SK-N-SH treated with all-trans-retinoic acid at 6 μM for 48 hours (cell line): Measurements from ENCODE around the gene FLT1.

ENCODE experiments used
- ATAC-seq: fragments of 200-7000 bp; cut with Tn5 transposase; 3 replicates; pipeline ENCODE4 v1.9.1; 2020; ENCODE audit warnings: mild to moderate bottlenecking, moderate library complexity
- ARNTL ChIP-seq: fragments of 450-650 bp; formaldehyde crosslinking; IDR thresholded peaks from 2 replicates; pipeline ENCODE4 v1.5.0; 2020; ENCODE audit warnings: low read depth, mild to moderate bottlenecking, moderate library complexity, borderline replicate concordance
- BACH2 ChIP-seq: fragments of 250-450 bp; sonication (Bioruptor Pico); IDR thresholded peaks from 2 replicates; pipeline ENCODE4 v1.9.0; 2021; ENCODE audit warnings: mild to moderate bottlenecking, borderline replicate concordance
- CSDC2 ChIP-seq: fragments of 250-450 bp; sonication (Bioruptor Pico); IDR thresholded peaks from 2 replicates; pipeline ENCODE4 v1.5.0; 2020; ENCODE audit warnings: mild to moderate bottlenecking, moderate library complexity
- ESRRG ChIP-seq: fragments of 250-450 bp; sonication (Bioruptor Pico); IDR thresholded peaks from 2 replicates; pipeline ENCODE4 v1.6.1; 2021; ENCODE audit warnings: mild to moderate bottlenecking
- GLIS3 ChIP-seq: fragments of 250-450 bp; sonication (Bioruptor Pico); IDR thresholded peaks from 2 replicates; pipeline ENCODE4 v1.5.0; 2020; ENCODE audit warnings: mild to moderate bottlenecking, moderate library complexity
- ISL1 ChIP-seq: fragments of 250-450 bp; sonication (Bioruptor Pico); IDR thresholded peaks from 2 replicates; pipeline ENCODE4 v2.1.2; 2022; ENCODE audit warnings: mild to moderate bottlenecking, moderate library complexity
- OSR1 ChIP-seq: fragments of 250-450 bp; sonication (Bioruptor Pico); IDR thresholded peaks from 2 replicates; pipeline ENCODE4 v1.8.0; 2022; ENCODE audit warnings: moderate library complexity, mild to moderate bottlenecking, inconsistent platforms
- PPARA ChIP-seq: fragments of 250-450 bp; sonication (Bioruptor Pico); IDR thresholded peaks from 2 replicates; pipeline ENCODE4 v1.5.0; 2020; ENCODE audit warnings: mild to moderate bottlenecking, borderline replicate concordance
- RARB ChIP-seq: fragments of 250-450 bp; sonication (Bioruptor Pico); IDR thresholded peaks from 2 replicates; pipeline ENCODE4 v1.8.0; 2021; ENCODE audit warnings: mild to moderate bottlenecking, moderate library complexity
- TCF4 ChIP-seq: fragments of 250-450 bp; sonication (Bioruptor Pico); IDR thresholded peaks from 2 replicates; pipeline ENCODE4 v1.8.0; 2021; ENCODE audit warnings: mild to moderate bottlenecking, moderate library complexity, borderline replicate concordance
- TOX ChIP-seq: fragments of 250-450 bp; sonication (Bioruptor Pico); IDR thresholded peaks from 2 replicates; pipeline ENCODE4 v1.8.0; 2021; ENCODE audit warnings: mild to moderate bottlenecking, moderate library complexity, borderline replicate concordance
- ZC3H10 ChIP-seq: fragments of 250-450 bp; sonication (Bioruptor Pico); IDR thresholded peaks from 2 replicates; pipeline ENCODE4 v1.5.1; 2021; ENCODE audit warnings: mild to moderate bottlenecking, moderate library complexity
- ZFP3 ChIP-seq: fragments of 250-450 bp; sonication (Bioruptor Pico); IDR thresholded peaks from 2 replicates; pipeline ENCODE4 v1.5.0; 2020; ENCODE audit warnings: mild to moderate bottlenecking, moderate library complexity
- ZFP30 ChIP-seq: fragments of 450-650 bp; formaldehyde crosslinking; IDR thresholded peaks from 2 replicates; pipeline ENCODE4 v1.5.0; 2022; ENCODE audit warnings: mild to moderate bottlenecking, moderate library complexity
- ZNF565 ChIP-seq: fragments of 450-650 bp; formaldehyde crosslinking; conservative IDR thresholded peaks from 2 replicates; pipeline ENCODE4 v1.5.0; 2020; ENCODE audit warnings: low read depth, mild to moderate bottlenecking, moderate library complexity
- ZNF70 ChIP-seq: fragments of 450-650 bp; formaldehyde crosslinking; IDR thresholded peaks from 2 replicates; pipeline ENCODE4 v1.5.0; 2020; ENCODE audit warnings: mild to moderate bottlenecking, moderate library complexity
- ZNF8 ChIP-seq: fragments of 450-650 bp; formaldehyde crosslinking; IDR thresholded peaks from 2 replicates; pipeline ENCODE4 v1.5.0; 2020; ENCODE audit warnings: mild to moderate bottlenecking, moderate library complexity
- TF ChIP-seq, protein P1 (sequence below): fragments of 250-450 bp; sonication (Bioruptor Pico); IDR thresholded peaks from 2 replicates; pipeline ENCODE4 v1.5.1; 2021; ENCODE audit warnings: mild to moderate bottlenecking, moderate library complexity
- TF ChIP-seq, protein P2 (sequence below): fragments of 250-450 bp; sonication (Bioruptor Pico); IDR thresholded peaks from 2 replicates; pipeline ENCODE4 v1.8.0; 2020; ENCODE audit warnings: mild to moderate bottlenecking, moderate library complexity, borderline replicate concordance
- TF ChIP-seq, protein P3 (sequence below): fragments of 250-450 bp; sonication (Bioruptor Pico); IDR thresholded peaks from 2 replicates; pipeline ENCODE4 v1.8.0; 2021; ENCODE audit warnings: low read depth, mild to moderate bottlenecking, moderate library complexity, borderline replicate concordance
- TF ChIP-seq, protein P4 (sequence below): fragments of 250-450 bp; sonication (Bioruptor Pico); IDR thresholded peaks from 2 replicates; pipeline ENCODE4 v1.5.0; 2020; ENCODE audit warnings: mild to moderate bottlenecking, moderate library complexity
- TF ChIP-seq, protein P5 (sequence below): fragments of 250-450 bp; sonication (Bioruptor Pico); IDR thresholded peaks from 2 replicates; pipeline ENCODE4 v1.5.1; 2020; ENCODE audit warnings: low read depth, mild to moderate bottlenecking, moderate library complexity

Gene FLT1

DNA sequence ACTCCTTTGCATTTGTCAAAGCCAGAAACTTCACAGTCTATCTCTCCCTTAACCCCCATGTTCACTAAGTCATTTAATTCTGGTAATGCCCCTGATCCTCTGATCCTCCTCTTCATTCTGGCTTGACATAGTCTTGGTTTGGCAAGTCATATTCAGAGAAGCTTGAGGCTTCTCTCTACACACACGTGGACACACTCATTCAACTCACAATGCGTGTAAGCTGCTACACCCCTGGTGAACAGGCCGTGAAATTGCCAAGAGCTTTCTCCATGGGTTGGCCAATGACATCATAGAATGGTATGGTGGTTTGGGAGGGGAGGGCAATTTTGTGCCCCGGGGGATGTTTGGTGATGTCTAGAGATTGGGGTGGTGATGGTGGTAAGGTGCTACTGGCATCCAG lies 47.9 kb upstream of the FLT1 start:
- no peak for ATAC-seq
- no peak for TF ChIP-seq PPARA (CRISPR knock-in tag)
- TF ChIP-seq ZNF8 (CRISPR knock-in tag) = no peak
- TF ChIP-seq, protein P1, sequence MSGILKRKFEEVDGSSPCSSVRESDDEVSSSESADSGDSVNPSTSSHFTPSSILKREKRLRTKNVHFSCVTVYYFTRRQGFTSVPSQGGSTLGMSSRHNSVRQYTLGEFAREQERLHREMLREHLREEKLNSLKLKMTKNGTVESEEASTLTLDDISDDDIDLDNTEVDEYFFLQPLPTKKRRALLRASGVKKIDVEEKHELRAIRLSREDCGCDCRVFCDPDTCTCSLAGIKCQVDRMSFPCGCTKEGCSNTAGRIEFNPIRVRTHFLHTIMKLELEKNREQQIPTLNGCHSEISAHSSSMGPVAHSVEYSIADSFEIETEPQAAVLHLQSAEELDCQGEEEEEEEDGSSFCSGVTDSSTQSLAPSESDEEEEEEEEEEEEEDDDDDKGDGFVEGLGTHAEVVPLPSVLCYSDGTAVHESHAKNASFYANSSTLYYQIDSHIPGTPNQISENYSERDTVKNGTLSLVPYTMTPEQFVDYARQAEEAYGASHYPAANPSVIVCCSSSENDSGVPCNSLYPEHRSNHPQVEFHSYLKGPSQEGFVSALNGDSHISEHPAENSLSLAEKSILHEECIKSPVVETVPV = no peak
- no peak for TF ChIP-seq ISL1
- TF ChIP-seq, protein P2, sequence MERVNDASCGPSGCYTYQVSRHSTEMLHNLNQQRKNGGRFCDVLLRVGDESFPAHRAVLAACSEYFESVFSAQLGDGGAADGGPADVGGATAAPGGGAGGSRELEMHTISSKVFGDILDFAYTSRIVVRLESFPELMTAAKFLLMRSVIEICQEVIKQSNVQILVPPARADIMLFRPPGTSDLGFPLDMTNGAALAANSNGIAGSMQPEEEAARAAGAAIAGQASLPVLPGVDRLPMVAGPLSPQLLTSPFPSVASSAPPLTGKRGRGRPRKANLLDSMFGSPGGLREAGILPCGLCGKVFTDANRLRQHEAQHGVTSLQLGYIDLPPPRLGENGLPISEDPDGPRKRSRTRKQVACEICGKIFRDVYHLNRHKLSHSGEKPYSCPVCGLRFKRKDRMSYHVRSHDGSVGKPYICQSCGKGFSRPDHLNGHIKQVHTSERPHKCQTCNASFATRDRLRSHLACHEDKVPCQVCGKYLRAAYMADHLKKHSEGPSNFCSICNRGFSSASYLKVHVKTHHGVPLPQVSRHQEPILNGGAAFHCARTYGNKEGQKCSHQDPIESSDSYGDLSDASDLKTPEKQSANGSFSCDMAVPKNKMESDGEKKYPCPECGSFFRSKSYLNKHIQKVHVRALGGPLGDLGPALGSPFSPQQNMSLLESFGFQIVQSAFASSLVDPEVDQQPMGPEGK (CRISPR knock-in tag) = no peak
- no peak for TF ChIP-seq ZFP30
- no peak for TF ChIP-seq ESRRG (CRISPR knock-in tag)
- TF ChIP-seq ZNF70 (CRISPR knock-in tag) = no peak
- no peak for TF ChIP-seq ZNF565
- TF ChIP-seq, protein P3, sequence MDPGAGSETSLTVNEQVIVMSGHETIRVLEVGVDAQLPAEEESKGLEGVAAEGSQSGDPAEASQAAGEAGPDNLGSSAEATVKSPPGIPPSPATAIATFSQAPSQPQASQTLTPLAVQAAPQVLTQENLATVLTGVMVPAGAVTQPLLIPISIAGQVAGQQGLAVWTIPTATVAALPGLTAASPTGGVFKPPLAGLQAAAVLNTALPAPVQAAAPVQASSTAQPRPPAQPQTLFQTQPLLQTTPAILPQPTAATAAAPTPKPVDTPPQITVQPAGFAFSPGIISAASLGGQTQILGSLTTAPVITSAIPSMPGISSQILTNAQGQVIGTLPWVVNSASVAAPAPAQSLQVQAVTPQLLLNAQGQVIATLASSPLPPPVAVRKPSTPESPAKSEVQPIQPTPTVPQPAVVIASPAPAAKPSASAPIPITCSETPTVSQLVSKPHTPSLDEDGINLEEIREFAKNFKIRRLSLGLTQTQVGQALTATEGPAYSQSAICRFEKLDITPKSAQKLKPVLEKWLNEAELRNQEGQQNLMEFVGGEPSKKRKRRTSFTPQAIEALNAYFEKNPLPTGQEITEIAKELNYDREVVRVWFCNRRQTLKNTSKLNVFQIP (CRISPR knock-in tag) = no peak
- no peak for TF ChIP-seq RARB (CRISPR knock-in tag)
- TF ChIP-seq GLIS3 = no peak
- no peak for TF ChIP-seq OSR1 (CRISPR knock-in tag)
- TF ChIP-seq, protein P4, sequence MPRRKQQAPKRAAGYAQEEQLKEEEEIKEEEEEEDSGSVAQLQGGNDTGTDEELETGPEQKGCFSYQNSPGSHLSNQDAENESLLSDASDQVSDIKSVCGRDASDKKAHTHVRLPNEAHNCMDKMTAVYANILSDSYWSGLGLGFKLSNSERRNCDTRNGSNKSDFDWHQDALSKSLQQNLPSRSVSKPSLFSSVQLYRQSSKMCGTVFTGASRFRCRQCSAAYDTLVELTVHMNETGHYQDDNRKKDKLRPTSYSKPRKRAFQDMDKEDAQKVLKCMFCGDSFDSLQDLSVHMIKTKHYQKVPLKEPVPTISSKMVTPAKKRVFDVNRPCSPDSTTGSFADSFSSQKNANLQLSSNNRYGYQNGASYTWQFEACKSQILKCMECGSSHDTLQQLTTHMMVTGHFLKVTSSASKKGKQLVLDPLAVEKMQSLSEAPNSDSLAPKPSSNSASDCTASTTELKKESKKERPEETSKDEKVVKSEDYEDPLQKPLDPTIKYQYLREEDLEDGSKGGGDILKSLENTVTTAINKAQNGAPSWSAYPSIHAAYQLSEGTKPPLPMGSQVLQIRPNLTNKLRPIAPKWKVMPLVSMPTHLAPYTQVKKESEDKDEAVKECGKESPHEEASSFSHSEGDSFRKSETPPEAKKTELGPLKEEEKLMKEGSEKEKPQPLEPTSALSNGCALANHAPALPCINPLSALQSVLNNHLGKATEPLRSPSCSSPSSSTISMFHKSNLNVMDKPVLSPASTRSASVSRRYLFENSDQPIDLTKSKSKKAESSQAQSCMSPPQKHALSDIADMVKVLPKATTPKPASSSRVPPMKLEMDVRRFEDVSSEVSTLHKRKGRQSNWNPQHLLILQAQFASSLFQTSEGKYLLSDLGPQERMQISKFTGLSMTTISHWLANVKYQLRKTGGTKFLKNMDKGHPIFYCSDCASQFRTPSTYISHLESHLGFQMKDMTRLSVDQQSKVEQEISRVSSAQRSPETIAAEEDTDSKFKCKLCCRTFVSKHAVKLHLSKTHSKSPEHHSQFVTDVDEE (CRISPR knock-in tag) = no peak
- TF ChIP-seq BACH2 (CRISPR knock-in tag) = no peak
- TF ChIP-seq CSDC2 = no peak
- TF ChIP-seq ZC3H10 (CRISPR knock-in tag) = no peak
- TF ChIP-seq TCF4 (CRISPR knock-in tag) = no peak
- no peak for TF ChIP-seq TOX

DNA sequence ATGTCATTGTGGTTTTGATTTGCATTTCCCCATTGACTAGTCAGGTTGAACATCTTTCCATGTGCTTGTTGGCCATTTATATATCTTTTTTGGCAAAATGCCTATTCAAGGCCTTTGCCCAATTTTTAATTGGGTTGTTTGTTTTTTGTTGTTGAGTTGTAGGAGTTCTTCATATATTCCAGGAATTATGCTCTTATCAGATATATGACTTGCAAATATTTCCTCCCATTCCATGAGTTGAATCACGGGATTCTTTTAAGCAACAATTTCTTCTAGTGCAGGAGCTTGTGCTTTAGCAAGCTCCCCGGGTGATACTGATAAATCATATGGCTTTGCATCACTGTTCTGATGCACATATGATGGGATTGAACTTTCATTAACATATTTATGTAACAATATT lies 47.0 kb upstream of the FLT1 start:
- no peak for ATAC-seq

More for the DNA sequence above, 47.0 kb upstream of the FLT1 start:
- TF ChIP-seq, protein P1 = no peak
- TF ChIP-seq PPARA (CRISPR knock-in tag) = no peak
- TF ChIP-seq, protein P4 (CRISPR knock-in tag) = no peak
- TF ChIP-seq BACH2 (CRISPR knock-in tag) = no peak
- no peak for TF ChIP-seq TOX
- no peak for TF ChIP-seq RARB (CRISPR knock-in tag)
- TF ChIP-seq ZC3H10 (CRISPR knock-in tag) = no peak
- TF ChIP-seq ZNF8 (CRISPR knock-in tag) = no peak
- no peak for TF ChIP-seq GLIS3
- TF ChIP-seq, protein P2 (CRISPR knock-in tag) = no peak
- TF ChIP-seq, protein P5, sequence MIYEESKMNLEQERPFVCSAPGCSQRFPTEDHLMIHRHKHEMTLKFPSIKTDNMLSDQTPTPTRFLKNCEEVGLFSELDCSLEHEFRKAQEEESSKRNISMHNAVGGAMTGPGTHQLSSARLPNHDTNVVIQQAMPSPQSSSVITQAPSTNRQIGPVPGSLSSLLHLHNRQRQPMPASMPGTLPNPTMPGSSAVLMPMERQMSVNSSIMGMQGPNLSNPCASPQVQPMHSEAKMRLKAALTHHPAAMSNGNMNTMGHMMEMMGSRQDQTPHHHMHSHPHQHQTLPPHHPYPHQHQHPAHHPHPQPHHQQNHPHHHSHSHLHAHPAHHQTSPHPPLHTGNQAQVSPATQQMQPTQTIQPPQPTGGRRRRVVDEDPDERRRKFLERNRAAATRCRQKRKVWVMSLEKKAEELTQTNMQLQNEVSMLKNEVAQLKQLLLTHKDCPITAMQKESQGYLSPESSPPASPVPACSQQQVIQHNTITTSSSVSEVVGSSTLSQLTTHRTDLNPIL (CRISPR knock-in tag) = no peak
- TF ChIP-seq ZNF565 = no peak
- no peak for TF ChIP-seq ARNTL (CRISPR knock-in tag)
- TF ChIP-seq, protein P3 (CRISPR knock-in tag) = no peak
- TF ChIP-seq TCF4 (CRISPR knock-in tag) = no peak
- no peak for TF ChIP-seq ZFP3
